Activated gamma-delta T cell treated with Interleukin-2 at 50 U/mL for 16 hours (primary cell): ENCODE data around the gene MUL1.

Source experiments
- DNase-seq: peaks from one replicate; pipeline ENCODE4 v3.0.0-alpha.2; 2020

The MUL1 gene

GRCh38 chr1:20484519-20485462, 23.2 kb downstream of the MUL1 start:
- no peak for DNase-seq

GRCh38 chr1:20483833-20484518, 24.0 kb downstream of the MUL1 start:
- DNase-seq = no peak

- no peak for DNase-seq
These were observed 24.7 kb downstream of the MUL1 start for GRCh38 chr1:20483098-20483832.

- DNase-seq = no peak
These were observed 26.1 kb downstream of the MUL1 start for GRCh38 chr1:20481643-20482498.

- no peak for DNase-seq
These were observed 26.9 kb downstream of the MUL1 start for GRCh38 chr1:20480951-20481617.

- DNase-seq = no peak
These were observed 27.6 kb downstream of the MUL1 start for GRCh38 chr1:20480243-20480944.

GRCh38 chr1:20479840-20480239, 28.1 kb downstream of the MUL1 start:
- no peak for DNase-seq

- no peak for DNase-seq
These were observed 29.8 kb downstream of the MUL1 start for GRCh38 chr1:20478057-20478635.

- DNase-seq = no peak
These were observed 30.4 kb downstream of the MUL1 start for GRCh38 chr1:20477348-20478056.

- DNase-seq = no peak
These were observed 31.5 kb downstream of the MUL1 start for GRCh38 chr1:20476265-20477038.

- no peak for DNase-seq
These were observed 33.0 kb downstream of the MUL1 start for GRCh38 chr1:20474996-20475395.

- DNase-seq = no peak
These were observed 33.5 kb downstream of the MUL1 start for GRCh38 chr1:20474333-20474975.

GRCh38 chr1:20473894-20474293, 34.1 kb downstream of the MUL1 start:
- no peak for DNase-seq

GRCh38 chr1:20472860-20473711, 34.9 kb downstream of the MUL1 start:
- no peak for DNase-seq

- no peak for DNase-seq
These were observed 35.8 kb downstream of the MUL1 start for GRCh38 chr1:20472121-20472520.

GRCh38 chr1:20470194-20470593, 37.8 kb downstream of the MUL1 start:
- no peak for DNase-seq

GRCh38 chr1:20469406-20470076, 38.4 kb downstream of the MUL1 start:
- DNase-seq = no peak
